ENCODE data around the gene NECAP2. TPM values are rescaled to one million over a fixed set of nuclear protein-coding genes. Genes with fewer than 3 reads are reported as not detected.

Gene NECAP2
- total RNA-seq, 1 donor from 2014 or later = 75.2 TPM

GRCh38 chr1:16409536-16410152, 30.9 kb upstream of the NECAP2 start:
- Mint-ChIP-seq H3K4me1 (ENCODE audit: low read depth) (no peaks in the 10 kb centered on the region), H3K9me3 (no peaks in the 10 kb centered on the region), H3K27me3 (ENCODE audit: low read depth) (peaks cover 2% of the 10 kb centered on the region), H3K36me3 (ENCODE audit: low read depth) (no peaks in the 10 kb centered on the region), H3K27ac (no peak overlapping the region), H3K4me3 (ENCODE audit: low read depth) (no peak overlapping the region)
- no peak for DNase-seq (ENCODE audit: low spot score)
- intact Hi-C loops (cut with micrococcal nuclease) = no loop called here

GRCh38 chr1:16410803-16411202, 29.7 kb upstream of the NECAP2 start:
- no peak for DNase-seq (ENCODE audit: low spot score)
- no peaks in the 10 kb centered on the region for H3K9me3 Mint-ChIP-seq
- H3K4me3 Mint-ChIP-seq (ENCODE audit: low read depth) = no peak overlapping the region
- H3K36me3 Mint-ChIP-seq (ENCODE audit: low read depth) = no peaks in the 10 kb centered on the region
- H3K27ac Mint-ChIP-seq = no peak overlapping the region
- peaks cover 2% of the 10 kb centered on the region for H3K27me3 Mint-ChIP-seq (ENCODE audit: low read depth)
- intact Hi-C loops (cut with micrococcal nuclease) = no loop called here
- no peaks in the 10 kb centered on the region for H3K4me1 Mint-ChIP-seq (ENCODE audit: low read depth)

- no peaks in the 10 kb centered on the region for H3K36me3 Mint-ChIP-seq (ENCODE audit: low read depth)
- peaks cover 2% of the 10 kb centered on the region for H3K27me3 Mint-ChIP-seq (ENCODE audit: low read depth)
- peaks cover 3% of the 10 kb centered on the region for H3K4me1 Mint-ChIP-seq (ENCODE audit: low read depth)
- H3K27ac Mint-ChIP-seq = no peak overlapping the region
- intact Hi-C loops (cut with micrococcal nuclease) = no loop called here
- DNase-seq (ENCODE audit: low spot score) = no peak
- no peak overlapping the region for H3K4me3 Mint-ChIP-seq (ENCODE audit: low read depth)
- H3K9me3 Mint-ChIP-seq = no peaks in the 10 kb centered on the region
Measured at GRCh38 chr1:16413191-16413590, 27.3 kb upstream of the NECAP2 start.

GRCh38 chr1:16418823-16419425, 21.6 kb upstream of the NECAP2 start:
- Mint-ChIP-seq H3K4me3 (ENCODE audit: low read depth) (peak overlapping the region; percentile 7), H3K4me1 (ENCODE audit: low read depth) (peaks cover 31% of the 10 kb centered on the region), H3K9me3 (no peaks in the 10 kb centered on the region), H3K27me3 (ENCODE audit: low read depth) (no peaks in the 10 kb centered on the region), H3K27ac (peak overlapping the region; percentile 72), H3K36me3 (ENCODE audit: low read depth) (no peaks in the 10 kb centered on the region)
- no peak for DNase-seq (ENCODE audit: low spot score)
- intact Hi-C loops (cut with micrococcal nuclease) = no loop called here

GRCh38 chr1:16420424-16421118, 20.0 kb upstream of the NECAP2 start:
- H3K4me3 Mint-ChIP-seq (ENCODE audit: low read depth) = peak overlapping the region; percentile 35
- peak; percentile 70 for DNase-seq (ENCODE audit: low spot score)
- no peaks in the 10 kb centered on the region for H3K9me3 Mint-ChIP-seq
- peaks cover 31% of the 10 kb centered on the region for H3K4me1 Mint-ChIP-seq (ENCODE audit: low read depth)
- peak overlapping the region; percentile 64 for H3K27ac Mint-ChIP-seq
- no peaks in the 10 kb centered on the region for H3K27me3 Mint-ChIP-seq (ENCODE audit: low read depth)
- no peaks in the 10 kb centered on the region for H3K36me3 Mint-ChIP-seq (ENCODE audit: low read depth)
- intact Hi-C loops (cut with micrococcal nuclease) = no loop called here

- no peaks in the 10 kb centered on the region for H3K27me3 Mint-ChIP-seq (ENCODE audit: low read depth)
- no peaks in the 10 kb centered on the region for H3K36me3 Mint-ChIP-seq (ENCODE audit: low read depth)
- H3K4me3 Mint-ChIP-seq (ENCODE audit: low read depth) = peak overlapping the region; percentile 35
- intact Hi-C loops (cut with micrococcal nuclease) = no loop called here
- peak overlapping the region; percentile 64 for H3K27ac Mint-ChIP-seq
- no peak for DNase-seq (ENCODE audit: low spot score)
- H3K9me3 Mint-ChIP-seq = no peaks in the 10 kb centered on the region
- H3K4me1 Mint-ChIP-seq (ENCODE audit: low read depth) = peaks cover 31% of the 10 kb centered on the region
Measured at GRCh38 chr1:16421201-16421600, 19.3 kb upstream of the NECAP2 start.

GRCh38 chr1:16422041-16422440, 18.5 kb upstream of the NECAP2 start:
- Mint-ChIP-seq H3K4me1 (ENCODE audit: low read depth) (peaks cover 31% of the 10 kb centered on the region), H3K27ac (no peak overlapping the region), H3K27me3 (ENCODE audit: low read depth) (no peaks in the 10 kb centered on the region), H3K4me3 (ENCODE audit: low read depth) (no peak overlapping the region), H3K36me3 (ENCODE audit: low read depth) (no peaks in the 10 kb centered on the region), H3K9me3 (no peaks in the 10 kb centered on the region)
- intact Hi-C loops (cut with micrococcal nuclease) = no loop called here
- no peak for DNase-seq (ENCODE audit: low spot score)

GRCh38 chr1:16425125-16426025, 15.1 kb upstream of the NECAP2 start:
- Mint-ChIP-seq H3K36me3 (ENCODE audit: low read depth) (no peaks in the 10 kb centered on the region), H3K27me3 (ENCODE audit: low read depth) (no peaks in the 10 kb centered on the region), H3K4me1 (ENCODE audit: low read depth) (peaks cover 13% of the 10 kb centered on the region), H3K4me3 (ENCODE audit: low read depth) (no peak overlapping the region), H3K9me3 (no peaks in the 10 kb centered on the region), H3K27ac (no peak overlapping the region)
- intact Hi-C loops (cut with micrococcal nuclease) = no loop called here
- DNase-seq (ENCODE audit: low spot score) = no peak

- intact Hi-C loops (cut with micrococcal nuclease) = no loop called here
- H3K36me3 Mint-ChIP-seq (ENCODE audit: low read depth) = no peaks in the 10 kb centered on the region
- H3K4me1 Mint-ChIP-seq (ENCODE audit: low read depth) = peaks cover 2% of the 10 kb centered on the region
- no peaks in the 10 kb centered on the region for H3K9me3 Mint-ChIP-seq
- no peak overlapping the region for H3K27ac Mint-ChIP-seq
- peaks cover 5% of the 10 kb centered on the region for H3K27me3 Mint-ChIP-seq (ENCODE audit: low read depth)
- H3K4me3 Mint-ChIP-seq (ENCODE audit: low read depth) = no peak overlapping the region
- no peak for DNase-seq (ENCODE audit: low spot score)
Measured at GRCh38 chr1:16430606-16431005, 9.9 kb upstream of the NECAP2 start.

- Mint-ChIP-seq H3K9me3 (no peaks in the 10 kb centered on the region), H3K27ac (no peak overlapping the region), H3K36me3 (ENCODE audit: low read depth) (no peaks in the 10 kb centered on the region), H3K4me3 (ENCODE audit: low read depth) (no peak overlapping the region), H3K27me3 (ENCODE audit: low read depth) (peaks cover 5% of the 10 kb centered on the region), H3K4me1 (ENCODE audit: low read depth) (peaks cover 2% of the 10 kb centered on the region)
- no peak for DNase-seq (ENCODE audit: low spot score)
- intact Hi-C loops (cut with micrococcal nuclease) = no loop called here
Measured at GRCh38 chr1:16433030-16433429, 7.5 kb upstream of the NECAP2 start.

- Mint-ChIP-seq H3K27me3 (ENCODE audit: low read depth) (peaks cover 5% of the 10 kb centered on the region), H3K4me3 (ENCODE audit: low read depth) (no peak overlapping the region), H3K4me1 (ENCODE audit: low read depth) (peaks cover 2% of the 10 kb centered on the region), H3K9me3 (no peaks in the 10 kb centered on the region), H3K27ac (no peak overlapping the region), H3K36me3 (ENCODE audit: low read depth) (no peaks in the 10 kb centered on the region)
- intact Hi-C loops (cut with micrococcal nuclease) = no loop called here
- no peak for DNase-seq (ENCODE audit: low spot score)
Measured at GRCh38 chr1:16434007-16434406, 6.5 kb upstream of the NECAP2 start.

- Mint-ChIP-seq H3K36me3 (ENCODE audit: low read depth) (no peaks in the 10 kb centered on the region), H3K27ac (no peak overlapping the region), H3K9me3 (no peaks in the 10 kb centered on the region), H3K4me1 (ENCODE audit: low read depth) (peaks cover 2% of the 10 kb centered on the region), H3K27me3 (ENCODE audit: low read depth) (peaks cover 5% of the 10 kb centered on the region), H3K4me3 (ENCODE audit: low read depth) (no peak overlapping the region)
- no peak for DNase-seq (ENCODE audit: low spot score)
- intact Hi-C loops (cut with micrococcal nuclease) = no loop called here
Measured at GRCh38 chr1:16434501-16434900, 6.0 kb upstream of the NECAP2 start.
